NCI-H1092 treated with DMSO at 0.1 percent for 48 hours (cell line): ENCODE data around the gene RBM6.

Source experiments
- DNase-seq: peaks from one replicate; lab custom pipeline; 2025; lab: John Stamatoyannopoulos, UW

RBM6 gene

DNA sequence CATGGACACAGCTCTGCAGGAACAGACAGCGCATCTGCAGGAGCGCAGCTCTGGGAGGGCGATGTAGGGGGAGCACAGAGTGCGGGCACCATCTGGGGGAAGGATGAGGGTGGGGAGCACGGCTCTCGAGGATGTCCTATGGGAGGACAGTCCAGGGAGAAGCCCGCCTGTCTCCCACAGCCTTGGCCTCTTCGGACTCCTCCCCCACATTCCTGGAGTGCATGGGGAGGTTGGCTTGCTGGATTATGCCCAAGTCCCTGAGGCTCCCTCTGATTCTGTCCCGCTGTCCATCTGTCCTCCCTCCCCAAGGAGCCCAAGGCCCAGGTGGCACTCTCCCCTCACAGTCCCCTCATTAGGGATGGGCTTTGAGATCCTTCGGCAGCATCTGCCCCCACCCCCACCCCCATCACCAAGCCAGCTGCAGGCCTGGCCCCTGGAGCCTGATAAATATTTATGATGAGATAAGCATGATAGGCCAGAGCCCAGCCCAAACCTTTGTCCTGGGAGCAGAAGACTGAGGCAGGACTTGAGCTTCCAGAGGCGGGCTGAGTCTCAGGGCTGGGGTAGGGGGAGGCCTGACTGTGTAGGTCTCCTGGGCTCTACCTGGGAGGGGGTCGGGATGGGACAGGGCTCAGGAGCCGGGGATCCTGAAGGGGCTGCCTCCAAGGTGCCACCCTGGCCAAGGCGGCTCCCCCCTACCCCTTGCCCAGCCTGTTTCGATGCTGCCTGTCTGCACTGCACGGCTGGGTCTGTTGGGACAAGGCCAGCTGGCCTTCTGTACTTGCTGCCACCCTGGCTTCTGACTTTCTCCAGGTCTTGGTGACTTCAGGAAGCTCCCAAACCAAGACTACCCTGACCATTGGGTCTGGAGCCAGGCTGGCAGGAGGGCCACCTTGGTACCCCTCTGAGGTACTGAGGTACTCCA, 186.6 kb downstream of the RBM6 start:
- no peak for DNase-seq
